GM15510 (cell line): ENCODE data around the gene FAM78A.

Source experiments
- POLR2A ChIP-seq: IDR thresholded peaks from 3 replicates; pipeline ENCODE4 v1.6.1; 2011; ENCODE audit warnings: borderline replicate concordance; ENCODE audit not compliant: insufficient read length; ENCODE audit errors: extremely low read depth

The FAM78A gene

DNA sequence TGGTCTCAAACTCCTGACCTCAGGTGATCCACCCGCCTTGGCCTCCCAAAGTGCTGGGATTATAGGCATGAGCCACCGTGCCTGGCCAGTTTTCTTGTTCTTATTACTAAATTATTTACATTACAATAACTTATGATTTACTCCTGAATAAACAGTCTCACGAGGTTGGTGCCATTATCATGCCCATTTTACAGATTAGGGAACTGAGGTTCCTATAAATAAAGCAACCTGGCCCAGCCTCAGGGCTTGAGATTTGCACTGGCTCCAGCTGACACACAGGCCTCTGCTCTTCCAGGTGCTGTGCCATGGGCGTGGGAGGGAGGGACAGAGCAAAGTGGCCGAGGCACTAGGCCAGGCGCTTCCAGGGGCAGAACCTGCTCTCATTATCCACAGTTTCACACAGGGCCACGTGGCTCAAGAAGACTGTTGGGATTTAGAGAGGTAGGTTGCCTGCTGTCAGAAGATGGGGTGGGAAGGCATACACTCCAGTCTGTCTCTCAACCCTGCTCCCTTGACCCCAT, 15.5 kb upstream of the FAM78A start:
- TF ChIP-seq POLR2A: no peak

DNA sequence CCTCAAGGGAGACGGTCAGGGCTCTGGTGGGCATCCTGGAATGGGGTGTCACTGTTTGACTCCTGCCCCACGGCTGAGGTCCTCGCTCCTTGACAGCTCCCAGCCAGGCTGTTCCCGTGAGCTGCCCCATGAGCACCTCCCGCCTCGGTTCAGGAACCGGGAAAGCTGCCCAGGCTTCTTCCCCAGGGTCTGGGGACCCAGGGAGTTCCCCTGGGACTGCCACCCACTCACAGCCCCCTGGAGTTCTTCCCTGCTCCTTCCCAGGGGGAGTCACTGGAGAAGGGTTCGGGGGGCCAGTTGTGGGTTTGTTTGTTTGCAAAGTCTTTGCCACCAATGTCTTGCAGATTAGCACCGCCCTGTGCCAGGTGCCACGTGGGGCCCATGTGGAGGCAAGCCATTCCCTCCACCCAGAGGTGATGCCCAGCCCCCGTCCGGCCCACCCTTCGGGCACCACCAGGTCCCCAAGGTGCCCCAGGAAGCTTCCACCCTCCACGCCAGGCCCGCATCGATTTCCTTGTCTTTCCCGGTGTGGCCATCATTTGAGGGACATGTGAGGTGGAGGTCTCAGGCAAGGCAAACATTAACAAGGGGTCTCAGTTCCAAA, 14.6 kb upstream of the FAM78A start:
- TF ChIP-seq POLR2A: no peak

DNA sequence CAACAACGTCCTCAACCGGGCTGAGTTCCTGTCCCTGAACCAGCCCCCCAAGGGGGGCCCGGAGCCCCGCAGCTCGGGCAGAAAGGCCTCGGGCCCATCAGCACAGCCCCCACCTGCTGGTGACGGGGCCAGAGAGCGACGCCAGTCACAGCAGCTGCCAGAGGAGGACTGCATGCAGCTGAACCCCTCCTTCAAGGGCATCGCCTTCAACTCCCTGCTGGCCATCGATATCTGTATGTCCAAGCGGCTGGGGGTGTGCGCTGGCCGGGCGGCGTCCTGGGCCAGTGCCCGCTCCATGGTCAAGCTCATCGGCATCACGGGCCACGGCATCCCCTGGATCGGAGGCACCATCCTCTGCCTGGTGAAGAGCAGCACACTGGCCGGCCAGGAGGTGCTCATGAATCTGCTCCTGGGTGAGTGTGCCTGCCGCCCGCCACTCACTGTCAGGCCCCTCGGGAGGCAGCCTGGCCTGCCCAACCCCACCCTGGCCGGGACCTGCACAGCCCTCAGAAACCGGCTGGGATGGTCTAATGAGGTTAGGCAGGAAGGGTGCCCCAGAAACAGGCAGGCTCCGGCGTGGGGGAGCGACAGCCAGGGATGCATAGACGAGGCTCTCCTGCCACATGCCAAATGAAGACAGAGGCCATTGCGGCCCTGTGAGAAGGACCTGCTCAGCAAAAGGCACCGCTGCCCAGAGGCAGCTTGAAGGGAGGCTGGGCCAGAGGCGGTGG, 13.9 kb upstream of the FAM78A start:
- no peak for TF ChIP-seq POLR2A

DNA sequence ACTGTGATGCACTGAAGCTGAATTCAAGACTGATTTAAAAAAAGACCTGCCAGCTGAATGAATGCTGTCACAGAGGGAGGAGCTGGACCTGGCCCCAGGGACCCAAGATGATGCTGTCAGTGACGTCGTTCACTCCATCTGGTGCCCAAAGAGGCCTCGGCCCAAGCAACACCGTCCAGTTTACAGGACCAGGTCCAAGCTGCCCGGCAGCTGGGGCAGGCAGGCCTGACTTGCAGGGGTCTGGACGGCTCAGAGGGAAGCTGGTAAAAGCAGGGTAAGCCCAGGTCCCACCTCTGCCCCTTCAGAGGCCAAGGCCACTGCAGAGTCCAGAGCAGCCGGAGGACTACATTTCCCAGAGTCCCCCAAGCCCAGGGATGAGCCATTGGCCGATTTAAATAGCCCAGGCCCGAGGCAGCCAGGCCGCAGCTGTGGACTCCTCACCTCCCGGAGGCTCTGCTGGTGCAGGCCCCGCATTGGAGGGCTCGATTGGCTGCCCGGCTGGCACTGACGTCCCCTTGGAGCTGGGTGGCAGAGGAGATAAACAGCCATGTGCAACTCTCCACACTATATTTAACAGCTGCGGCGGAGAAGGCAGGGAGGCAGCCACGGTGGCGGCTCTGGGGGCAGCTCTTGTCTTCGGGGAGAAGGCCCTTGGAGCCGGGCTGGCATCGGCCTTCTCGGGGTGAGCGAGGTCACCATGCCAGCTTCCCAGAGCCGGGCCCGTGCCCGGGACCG, 13.2 kb upstream of the FAM78A start, which contains the start of gene PLPP7:
TSS of gene PLPP7 (plus strand) at position 423 of the 735 bp plus-strand sequence. CDS start at position 698, 275 bp downstream.
- TF ChIP-seq POLR2A: no peak

DNA sequence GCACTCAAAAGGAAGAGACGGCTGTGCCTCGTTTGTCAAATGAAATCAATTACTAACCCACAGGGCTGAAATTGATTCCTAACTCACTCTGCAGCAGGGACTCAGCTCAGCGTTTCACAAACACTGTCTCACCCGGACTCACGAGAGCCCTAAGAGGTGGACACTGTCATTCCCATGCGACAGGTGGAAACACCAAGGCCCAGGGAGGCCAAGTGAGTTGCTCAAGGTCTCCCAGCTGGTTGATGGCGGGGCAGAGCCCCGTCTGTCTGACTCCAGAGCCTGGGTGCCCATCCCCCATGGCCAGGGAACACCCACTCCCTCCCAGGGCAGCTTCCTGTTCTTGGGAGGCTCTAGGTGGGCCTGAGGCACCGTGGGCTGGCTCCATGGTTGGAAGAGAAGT, 11.9 kb upstream of the FAM78A start:
- no peak for TF ChIP-seq POLR2A

DNA sequence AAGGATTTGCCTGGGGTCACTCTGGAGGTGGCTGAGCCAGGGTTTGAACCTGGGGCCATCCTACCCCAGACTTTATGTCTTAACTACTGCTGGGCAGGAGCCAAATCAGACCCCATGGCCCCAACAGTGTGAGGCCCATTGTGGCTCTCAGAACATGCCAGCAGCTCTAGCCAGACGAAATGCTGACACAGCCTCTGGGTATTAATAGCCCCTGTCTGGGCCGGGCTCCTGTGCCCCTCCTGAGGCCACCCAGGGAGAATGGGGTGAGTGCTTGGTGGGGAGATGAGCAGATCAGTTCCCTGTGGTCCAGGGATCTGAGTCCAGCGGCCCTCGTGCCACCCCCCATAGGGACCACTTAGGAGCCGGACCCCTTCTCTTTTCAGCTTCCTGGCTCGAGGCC, 11.0 kb upstream of the FAM78A start:
- TF ChIP-seq POLR2A: no peak

DNA sequence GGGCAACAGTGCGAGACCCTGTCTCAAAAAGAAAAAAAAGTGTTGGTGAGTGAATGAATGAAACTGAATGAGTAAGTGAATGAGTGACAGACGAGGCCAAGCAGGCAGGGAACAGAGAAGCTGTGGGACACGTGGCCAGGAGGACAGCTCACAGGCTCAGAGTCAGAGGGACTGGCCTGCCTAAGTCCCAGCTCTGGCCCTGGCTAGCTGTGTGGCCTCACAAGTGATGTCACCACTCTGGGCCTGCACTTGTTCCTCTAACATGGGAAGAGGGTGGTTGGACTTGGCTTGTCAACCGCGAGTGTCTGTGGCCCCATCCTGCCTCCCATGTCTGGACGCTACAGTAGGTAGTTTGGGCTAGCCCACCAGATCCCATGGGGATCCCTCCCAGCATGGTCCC, 8.5 kb upstream of the FAM78A start:
- no peak for TF ChIP-seq POLR2A

DNA sequence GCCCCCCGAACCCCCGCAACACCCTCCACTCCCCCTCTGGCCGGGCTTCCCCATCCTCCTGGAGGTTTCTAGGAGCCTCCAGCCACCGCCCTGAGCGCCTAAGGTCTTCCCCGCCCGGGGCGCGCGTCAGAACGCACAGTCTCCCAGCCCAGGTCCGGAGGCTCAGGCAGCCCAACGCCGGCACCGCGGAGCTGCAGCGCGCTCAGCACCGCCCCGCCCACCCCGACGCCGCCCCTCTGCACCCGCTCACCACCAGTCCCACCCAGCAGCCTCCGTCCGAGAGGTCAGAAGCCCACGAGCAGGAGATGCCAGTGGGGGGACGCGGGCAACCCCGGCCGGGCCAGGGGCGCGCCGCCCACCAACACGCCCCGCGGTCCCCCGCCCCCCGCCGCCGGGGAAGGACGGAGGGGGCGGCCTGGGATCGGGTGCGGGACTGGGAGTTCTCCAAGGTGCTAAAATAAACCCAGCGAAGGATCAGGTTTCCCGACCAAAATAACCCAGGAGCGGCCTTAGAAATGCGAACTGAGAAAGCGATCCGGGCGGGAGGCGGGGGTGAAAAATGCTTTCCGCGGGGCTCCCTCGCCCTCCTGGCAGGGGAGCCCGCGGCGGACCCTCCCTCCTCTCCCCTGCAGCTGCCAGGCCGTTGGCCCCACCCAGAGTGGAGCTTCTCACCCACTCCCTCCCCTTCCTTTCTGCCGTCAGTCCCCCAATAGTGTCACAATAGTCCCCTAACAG, 6.5 kb upstream of the FAM78A start:
- no peak for TF ChIP-seq POLR2A

DNA sequence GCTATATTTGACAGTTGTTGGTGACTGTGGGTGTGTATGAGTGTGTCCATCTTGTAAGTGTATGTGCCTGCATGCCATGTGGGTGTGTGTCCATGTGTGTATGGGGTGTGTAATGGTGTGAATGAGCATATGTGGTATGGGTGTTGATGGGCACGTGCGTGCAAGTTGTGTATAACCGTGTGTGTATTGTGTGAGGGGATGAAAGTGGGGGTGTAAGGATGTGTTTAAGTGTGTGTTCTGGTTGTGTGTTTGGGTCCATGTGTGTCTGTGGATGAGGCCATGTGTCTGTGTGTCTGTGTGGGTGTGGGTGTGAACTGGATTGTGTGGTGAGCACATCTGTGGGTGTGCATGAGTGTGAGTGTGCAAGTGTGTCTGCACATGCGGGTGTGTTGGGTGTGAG, 5.9 kb upstream of the FAM78A start:
- no peak for TF ChIP-seq POLR2A

DNA sequence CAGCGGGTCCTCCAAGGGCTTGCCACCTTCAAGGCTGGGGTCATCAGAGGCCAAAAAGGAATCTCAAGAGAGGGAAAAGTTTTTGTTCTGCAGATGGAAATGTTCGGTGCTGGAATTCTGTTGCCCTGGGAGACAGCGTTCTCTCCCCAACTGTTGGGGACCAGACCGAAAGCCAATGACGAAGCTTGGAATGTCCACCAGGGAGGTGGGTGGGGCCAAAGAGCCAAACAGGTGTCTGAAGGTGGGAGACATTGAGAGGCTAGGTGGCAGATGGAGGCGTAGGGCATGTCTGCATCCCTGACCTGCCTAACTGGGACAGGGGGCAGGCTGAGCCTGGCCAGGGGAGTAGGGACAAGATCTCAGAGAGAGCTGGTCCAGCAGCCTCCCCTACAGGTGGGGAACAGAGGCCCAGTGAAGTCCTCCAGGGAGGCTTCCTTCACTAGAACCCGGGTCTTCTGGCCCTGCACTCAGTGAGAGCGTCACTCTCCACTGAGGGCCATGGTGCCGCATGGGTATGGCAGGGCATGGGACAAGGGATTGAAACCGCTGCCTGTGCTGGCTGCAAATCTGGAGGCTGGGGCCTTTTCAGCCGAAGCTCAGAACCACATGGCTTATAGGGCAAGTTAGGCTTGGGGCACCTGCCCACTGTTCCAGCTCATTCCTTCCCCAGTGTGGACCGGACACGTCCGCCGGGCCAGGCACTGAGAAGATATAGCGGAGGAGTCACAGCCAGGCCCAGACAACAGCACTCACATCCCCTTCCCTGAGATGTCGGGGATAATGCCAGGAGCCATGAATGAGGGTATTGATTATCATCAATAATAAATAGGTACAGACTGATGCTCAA, 5.0 kb upstream of the FAM78A start:
- no peak for TF ChIP-seq POLR2A

DNA sequence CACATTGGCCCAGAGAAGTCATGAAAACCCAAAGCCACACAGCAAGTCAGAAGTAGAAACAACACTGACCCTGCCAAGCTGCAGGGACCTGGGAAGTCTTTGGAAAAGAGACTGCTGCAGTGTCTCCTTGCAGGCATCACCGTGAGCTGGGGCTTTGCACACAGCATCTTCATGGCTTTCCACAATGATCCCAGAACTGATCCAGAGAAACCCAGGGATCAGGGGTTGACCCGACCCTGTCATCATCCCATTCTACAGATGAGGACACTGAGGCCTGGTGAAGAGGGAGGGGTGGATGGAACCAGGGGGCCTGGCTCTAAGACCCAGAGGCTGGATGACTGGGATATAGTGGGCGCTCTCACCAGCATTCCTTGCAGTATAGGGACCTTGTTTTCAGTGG, 4.3 kb upstream of the FAM78A start:
- no peak for TF ChIP-seq POLR2A

DNA sequence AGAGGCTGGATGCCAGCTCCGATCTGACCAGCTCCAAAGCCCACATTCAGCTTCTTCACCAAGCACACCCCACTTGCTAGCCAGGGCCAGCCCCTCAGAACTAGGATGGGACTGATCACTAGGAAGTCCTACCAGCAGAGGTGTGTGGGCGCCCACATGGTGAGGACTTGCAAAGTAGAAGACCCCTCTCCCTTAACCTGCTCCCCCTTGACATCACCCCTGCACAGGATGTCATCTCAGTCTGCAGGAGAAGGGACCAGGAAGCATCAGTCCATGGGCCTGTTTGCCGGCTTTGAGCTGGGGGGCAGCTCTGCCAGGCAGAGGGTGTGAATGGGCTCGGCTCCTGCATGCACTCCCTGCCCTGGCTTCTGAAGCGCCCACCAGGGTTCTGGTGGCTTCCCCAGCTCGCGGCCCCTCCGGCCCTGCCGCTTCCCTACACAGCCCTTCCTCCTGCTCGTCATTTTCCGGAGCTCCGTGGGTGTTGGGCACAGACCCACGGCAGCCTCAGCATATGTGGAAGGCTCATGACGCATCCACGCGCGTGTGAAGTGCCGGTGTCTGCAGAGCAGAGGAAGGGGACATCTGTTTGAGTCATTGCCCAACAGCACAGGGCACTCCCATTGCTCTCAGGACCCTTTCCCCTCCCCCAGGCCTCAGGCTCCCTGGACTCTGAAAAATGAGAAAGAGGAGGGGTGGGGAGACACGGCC, 3.7 kb upstream of the FAM78A start:
- TF ChIP-seq POLR2A: no peak

DNA sequence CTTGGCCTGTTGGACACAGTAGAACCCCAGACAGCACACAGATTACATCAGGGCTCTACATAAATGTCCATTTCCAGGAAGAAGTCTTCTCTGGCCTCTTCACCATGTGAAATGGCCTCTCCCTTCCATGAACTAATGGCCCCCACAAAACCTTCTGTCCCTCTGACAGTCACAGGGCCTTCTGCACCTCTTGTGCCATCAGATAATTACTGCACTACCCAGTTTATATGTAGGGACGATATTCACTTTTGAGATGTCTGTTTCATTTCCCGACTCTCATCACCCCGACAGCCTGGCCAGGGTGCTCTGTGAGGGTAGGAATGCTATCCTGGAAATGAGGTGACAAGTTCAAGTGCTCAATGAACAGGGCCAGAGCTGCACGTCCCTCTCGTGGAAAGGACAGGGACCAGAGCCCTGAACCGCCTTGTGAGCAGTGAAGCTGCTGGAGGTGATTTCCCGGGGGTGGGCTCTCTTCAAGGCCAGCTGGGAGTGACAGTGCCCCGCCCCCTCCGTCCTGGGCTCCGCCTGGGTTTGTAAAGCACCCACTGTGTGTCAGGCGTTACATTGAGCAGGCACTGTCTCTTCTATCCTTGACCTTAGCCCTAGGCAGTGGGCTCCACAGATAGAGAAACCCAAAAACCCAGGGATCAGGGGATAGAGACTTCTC, 3.0 kb upstream of the FAM78A start:
- TF ChIP-seq POLR2A: no peak
